ENCODE results near the gene CMTM7.

GRCh38 chr3:32355751-32356291 lies 35.8 kb upstream of the CMTM7 start:
- TF ChIP-seq CTCF (IDR thresholded peaks at IDR 0.05), result no peak
- no peak for TF ChIP-seq POLR2A (IDR thresholded peaks at IDR 0.05)

Measured in adrenal gland (tissue), 5 donors.